Activated CD4-positive, alpha-beta T cell treated with anti-CD3 and anti-CD28 coated beads for 48 hours (primary cell): ENCODE measurements around the gene YJEFN3.

ENCODE experiments used
- DNase-seq: peaks from one replicate; pipeline ENCODE4 v3.0.0-alpha.2; 2020

YJEFN3 gene

GRCh38 chr19:19528721-19529490 lies at the start of gene YJEFN3:
Gene YJEFN3 (plus strand): TSS chr19:19528911. CDS start chr19:19528933, 22 bp downstream.
- DNase-seq, result no peak

- DNase-seq, result peak; percentile 43
Observed at GRCh38 chr19:19480688-19481087, 48.0 kb upstream of the YJEFN3 start.

- DNase-seq, result no peak
Observed at GRCh38 chr19:19482809-19483596, 45.7 kb upstream of the YJEFN3 start.

- DNase-seq, result no peak
Observed at GRCh38 chr19:19485161-19485997, 43.3 kb upstream of the YJEFN3 start.

GRCh38 chr19:19485998-19486290 lies 42.8 kb upstream of the YJEFN3 start:
- no peak for DNase-seq

- no peak for DNase-seq
Observed at GRCh38 chr19:19486343-19487076, 42.2 kb upstream of the YJEFN3 start.

GRCh38 chr19:19487077-19487949 lies 41.4 kb upstream of the YJEFN3 start:
- DNase-seq, result no peak

- no peak for DNase-seq
Observed at GRCh38 chr19:19487950-19488874, 40.5 kb upstream of the YJEFN3 start.

GRCh38 chr19:19488875-19489690 lies 39.6 kb upstream of the YJEFN3 start:
- peak; percentile 92 for DNase-seq

GRCh38 chr19:19489804-19490204 lies 38.9 kb upstream of the YJEFN3 start:
- no peak for DNase-seq

- peak; percentile 88 for DNase-seq
Observed at GRCh38 chr19:19490214-19490968, 38.3 kb upstream of the YJEFN3 start.

- no peak for DNase-seq
Observed at GRCh38 chr19:19491321-19492025, 37.2 kb upstream of the YJEFN3 start.

GRCh38 chr19:19492026-19492610 lies 36.6 kb upstream of the YJEFN3 start:
- DNase-seq, result no peak

GRCh38 chr19:19493841-19494546 lies 34.7 kb upstream of the YJEFN3 start:
- DNase-seq, result no peak

- DNase-seq, result no peak
Observed at GRCh38 chr19:19495614-19496603, 32.8 kb upstream of the YJEFN3 start.
